ENCODE data around the gene CNTNAP2. TPM values are rescaled to one million over a fixed set of nuclear protein-coding genes. Genes with fewer than 3 reads are reported as not detected.

Gene CNTNAP2
- total and polyA plus RNA-seq, 4 donors: 0.14 to 2.3 (median 1.1) TPM

DNA sequence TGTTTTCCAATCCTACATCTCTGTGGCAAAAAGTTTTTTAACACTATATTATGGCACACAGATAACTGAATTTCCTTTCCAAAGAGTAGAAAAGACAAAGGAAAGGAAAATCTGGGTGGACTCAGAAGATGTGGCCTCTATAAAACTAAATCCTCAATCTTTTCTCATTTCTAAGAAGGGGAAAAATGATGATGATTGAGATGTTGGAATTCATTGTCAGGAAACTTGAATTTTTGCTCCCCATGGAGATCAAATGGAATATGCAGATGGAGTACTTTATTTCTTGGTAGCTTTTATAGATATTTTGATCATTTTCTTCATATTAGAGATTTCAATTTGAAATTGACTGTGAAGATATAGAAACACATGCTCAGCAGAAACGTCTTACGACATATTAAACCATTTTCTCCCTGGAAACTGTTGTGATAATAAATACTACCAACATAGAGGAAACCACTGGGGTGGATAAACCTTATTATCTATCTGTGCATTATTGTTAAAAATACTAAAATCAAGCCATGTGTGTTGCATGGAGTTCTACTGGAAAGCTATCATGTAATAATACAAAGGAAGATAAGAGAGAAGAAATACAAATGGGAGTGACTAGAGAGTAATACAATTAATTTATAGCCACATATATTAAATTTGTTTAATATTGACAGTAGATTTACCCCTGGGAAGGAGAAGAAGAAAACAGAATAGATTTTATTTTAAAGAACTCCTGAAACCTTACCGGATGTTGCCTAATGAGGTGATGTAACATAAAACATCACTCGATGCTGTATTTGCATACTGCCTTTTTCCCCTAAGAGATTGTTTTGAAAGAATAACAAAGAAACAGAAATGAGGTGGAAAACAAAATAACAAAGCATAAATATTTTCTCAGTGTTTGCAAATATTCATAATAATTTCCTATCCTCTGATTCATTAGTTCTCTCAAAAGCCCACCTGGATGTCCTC lies 1542.7 kb downstream of the CNTNAP2 start:
- WGBS: 74% methylated on average over 4 of the region's 4 CpGs
- no peak for DNase-seq (ENCODE audit: low spot score)
- H3K9me3 ChIP-seq (ENCODE audit: control insufficient read depth in 4 of 4, low read length in 3 of 4): no peaks in the 10 kb centered on the region
- no peak overlapping the region for H3K4me3 ChIP-seq (ENCODE audit: low read depth in 1 of 3, low read length in 3 of 3)
- H3K36me3 ChIP-seq (ENCODE audit: control insufficient read depth in 4 of 4, insufficient read depth in 3 of 4, low read depth in 1 of 4, low read length in 3 of 4): no peaks in the 10 kb centered on the region
- H3K27me3 ChIP-seq (ENCODE audit: control insufficient read depth in 4 of 4, insufficient read depth in 4 of 4, low read length in 3 of 4): no peaks in the 10 kb centered on the region
- TF ChIP-seq, protein P1, sequence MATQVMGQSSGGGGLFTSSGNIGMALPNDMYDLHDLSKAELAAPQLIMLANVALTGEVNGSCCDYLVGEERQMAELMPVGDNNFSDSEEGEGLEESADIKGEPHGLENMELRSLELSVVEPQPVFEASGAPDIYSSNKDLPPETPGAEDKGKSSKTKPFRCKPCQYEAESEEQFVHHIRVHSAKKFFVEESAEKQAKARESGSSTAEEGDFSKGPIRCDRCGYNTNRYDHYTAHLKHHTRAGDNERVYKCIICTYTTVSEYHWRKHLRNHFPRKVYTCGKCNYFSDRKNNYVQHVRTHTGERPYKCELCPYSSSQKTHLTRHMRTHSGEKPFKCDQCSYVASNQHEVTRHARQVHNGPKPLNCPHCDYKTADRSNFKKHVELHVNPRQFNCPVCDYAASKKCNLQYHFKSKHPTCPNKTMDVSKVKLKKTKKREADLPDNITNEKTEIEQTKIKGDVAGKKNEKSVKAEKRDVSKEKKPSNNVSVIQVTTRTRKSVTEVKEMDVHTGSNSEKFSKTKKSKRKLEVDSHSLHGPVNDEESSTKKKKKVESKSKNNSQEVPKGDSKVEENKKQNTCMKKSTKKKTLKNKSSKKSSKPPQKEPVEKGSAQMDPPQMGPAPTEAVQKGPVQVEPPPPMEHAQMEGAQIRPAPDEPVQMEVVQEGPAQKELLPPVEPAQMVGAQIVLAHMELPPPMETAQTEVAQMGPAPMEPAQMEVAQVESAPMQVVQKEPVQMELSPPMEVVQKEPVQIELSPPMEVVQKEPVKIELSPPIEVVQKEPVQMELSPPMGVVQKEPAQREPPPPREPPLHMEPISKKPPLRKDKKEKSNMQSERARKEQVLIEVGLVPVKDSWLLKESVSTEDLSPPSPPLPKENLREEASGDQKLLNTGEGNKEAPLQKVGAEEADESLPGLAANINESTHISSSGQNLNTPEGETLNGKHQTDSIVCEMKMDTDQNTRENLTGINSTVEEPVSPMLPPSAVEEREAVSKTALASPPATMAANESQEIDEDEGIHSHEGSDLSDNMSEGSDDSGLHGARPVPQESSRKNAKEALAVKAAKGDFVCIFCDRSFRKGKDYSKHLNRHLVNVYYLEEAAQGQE (IDR thresholded peaks at IDR 0.05): no peak
- TF ChIP-seq ATF3 (IDR thresholded peaks at IDR 0.05) (no peak), FOXA1 (IDR thresholded peaks at IDR 0.05) (no peak), HNF4G (IDR thresholded peaks at IDR 0.05) (no peak)
- H3K9ac ChIP-seq (ENCODE audit: low read depth in 1 of 2, low read length in 2 of 2): no peak overlapping the region
- no peak overlapping the region for H3K27ac ChIP-seq (ENCODE audit: low read depth in 1 of 2, low read length in 2 of 2)
- no peaks in the 10 kb centered on the region for H3K4me1 ChIP-seq (ENCODE audit: control insufficient read depth in 4 of 4, insufficient read depth in 4 of 4, low read length in 3 of 4)

- H3K27ac ChIP-seq (ENCODE audit: low read depth in 1 of 2, low read length in 2 of 2): no peak overlapping the region
- no peak overlapping the region for H3K4me3 ChIP-seq (ENCODE audit: low read depth in 1 of 3, low read length in 3 of 3)
- no peaks in the 10 kb centered on the region for H3K27me3 ChIP-seq (ENCODE audit: control insufficient read depth in 4 of 4, insufficient read depth in 4 of 4, low read length in 3 of 4)
- TF ChIP-seq NR2F2 (IDR thresholded peaks at IDR 0.05): no peak
- TF ChIP-seq ZBTB33 (IDR thresholded peaks at IDR 0.05): no peak
- no peak for TF ChIP-seq YY1 (IDR thresholded peaks at IDR 0.05)
- no peak for TF ChIP-seq RAD21 (IDR thresholded peaks at IDR 0.05)
- no peak for TF ChIP-seq FOXA1 (IDR thresholded peaks at IDR 0.05)
- no peak for TF ChIP-seq FOXA2 (IDR thresholded peaks at IDR 0.05)
- TF ChIP-seq MAX (IDR thresholded peaks at IDR 0.05): no peak
- TF ChIP-seq HNF4G (IDR thresholded peaks at IDR 0.05): no peak
- no peak for TF ChIP-seq TAF1 (conservative IDR thresholded peaks at IDR 0.05)
- no peak for TF ChIP-seq RXRA (IDR thresholded peaks at IDR 0.05)
- TF ChIP-seq GABPA (IDR thresholded peaks at IDR 0.05 in 1 of 2, conservative IDR thresholded peaks at IDR 0.05 in 1 of 2): no peak
- TF ChIP-seq EGR1 (IDR thresholded peaks at IDR 0.05; ENCODE audit: low read depth in 2 of 2): no peak
- TF ChIP-seq SP1 (IDR thresholded peaks at IDR 0.05): no peak
- TF ChIP-seq ATF3 (IDR thresholded peaks at IDR 0.05): no peak
- TF ChIP-seq JUND (IDR thresholded peaks at IDR 0.05): no peak
- no peak for TF ChIP-seq HNF4A (conservative IDR thresholded peaks at IDR 0.05)
- TF ChIP-seq, protein P1 (IDR thresholded peaks at IDR 0.05): no peak
- TF ChIP-seq, protein P2, sequence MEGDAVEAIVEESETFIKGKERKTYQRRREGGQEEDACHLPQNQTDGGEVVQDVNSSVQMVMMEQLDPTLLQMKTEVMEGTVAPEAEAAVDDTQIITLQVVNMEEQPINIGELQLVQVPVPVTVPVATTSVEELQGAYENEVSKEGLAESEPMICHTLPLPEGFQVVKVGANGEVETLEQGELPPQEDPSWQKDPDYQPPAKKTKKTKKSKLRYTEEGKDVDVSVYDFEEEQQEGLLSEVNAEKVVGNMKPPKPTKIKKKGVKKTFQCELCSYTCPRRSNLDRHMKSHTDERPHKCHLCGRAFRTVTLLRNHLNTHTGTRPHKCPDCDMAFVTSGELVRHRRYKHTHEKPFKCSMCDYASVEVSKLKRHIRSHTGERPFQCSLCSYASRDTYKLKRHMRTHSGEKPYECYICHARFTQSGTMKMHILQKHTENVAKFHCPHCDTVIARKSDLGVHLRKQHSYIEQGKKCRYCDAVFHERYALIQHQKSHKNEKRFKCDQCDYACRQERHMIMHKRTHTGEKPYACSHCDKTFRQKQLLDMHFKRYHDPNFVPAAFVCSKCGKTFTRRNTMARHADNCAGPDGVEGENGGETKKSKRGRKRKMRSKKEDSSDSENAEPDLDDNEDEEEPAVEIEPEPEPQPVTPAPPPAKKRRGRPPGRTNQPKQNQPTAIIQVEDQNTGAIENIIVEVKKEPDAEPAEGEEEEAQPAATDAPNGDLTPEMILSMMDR (IDR thresholded peaks at IDR 0.05; ENCODE audit: low read depth, low read length, missing input control): no peak
- no peaks in the 10 kb centered on the region for H3K36me3 ChIP-seq (ENCODE audit: control insufficient read depth in 4 of 4, insufficient read depth in 3 of 4, low read depth in 1 of 4, low read length in 3 of 4)
- 44% methylated on average over 6 of the region's 6 CpGs for WGBS
- H3K9me3 ChIP-seq (ENCODE audit: control insufficient read depth in 4 of 4, low read length in 3 of 4): no peaks in the 10 kb centered on the region
- H3K4me1 ChIP-seq (ENCODE audit: control insufficient read depth in 4 of 4, insufficient read depth in 4 of 4, low read length in 3 of 4): no peaks in the 10 kb centered on the region
- DNase-seq (ENCODE audit: low spot score): no peak
- no peak overlapping the region for H3K9ac ChIP-seq (ENCODE audit: low read depth in 1 of 2, low read length in 2 of 2)
These were observed 1547.9 kb downstream of the CNTNAP2 start for GRCh38 chr7:147664541-147664940.
